Stomach (tissue), 9 donors: ENCODE results near the gene WDR53. TPM values are rescaled to one million over a fixed set of nuclear protein-coding genes. Genes with fewer than 3 reads are reported as not detected.
"Not testable (repeated sequence)": the region's sequence is repeated elsewhere in the genome, so short reads cannot be mapped to it uniquely, and the experiment has no call there.

ENCODE experiments used
- DNase-seq, 2 donors: peaks; one replicate each; pipeline versions ENCODE4 v3.0.0 to v3.0.0-alpha.2; 2013 to 2019
- H3K27ac ChIP-seq, 5 donors: fragments of 200-600 bp in 4 of 5; sonication (generic) in 4 of 5; one replicate each; pipeline ENCODE4 v1.5.1; 2013 to 2019; ENCODE audit warnings: mild to moderate bottlenecking in 1 of 5, moderate library complexity in 1 of 5
- H3K27me3 ChIP-seq, 3 donors: fragments of 200-600 bp; sonication (generic); one replicate each; pipeline ENCODE4 v1.5.1; 2017 to 2019; ENCODE audit warnings: mixed run types in 1 of 3
- H3K36me3 ChIP-seq, 4 donors: fragments of 200-600 bp; sonication (generic); 1 replicate in 3 of 4; 2 replicates in 1 of 4; pipeline ENCODE4 v1.5.1; 2016 to 2019
- H3K4me1 ChIP-seq, 4 donors: fragments of 200-600 bp; sonication (generic); one replicate each; pipeline ENCODE4 v1.5.1; 2016 to 2019
- H3K4me3 ChIP-seq, 4 donors: fragments of 200-600 bp; sonication (generic) in 3 of 4; one replicate each; pipeline ENCODE4 v1.5.1; 2016 to 2019; ENCODE audit warnings: mild to moderate bottlenecking in 1 of 4
- H3K9me3 ChIP-seq, 4 donors: fragments of 200-600 bp; sonication (generic); one replicate each; pipeline ENCODE4 v1.5.1; 2016 to 2019
- CTCF ChIP-seq, 7 experiments: fragments of 450-650 bp in 4 of 7; fragments of 200-600 bp in 3 of 7; sonication (generic) in 3 of 7; IDR thresholded peaks; one replicate each; pipeline ENCODE4 v1.5.1; 2016 to 2019; ENCODE audit warnings: antibody characterized with exemption in 7 of 7, control low read depth in 2 of 7, mild to moderate bottlenecking in 1 of 7
- EP300 ChIP-seq: sonication (generic); formaldehyde crosslinking; IDR thresholded peaks from one replicate; pipeline ENCODE4 v1.6.1; 2017; ENCODE audit warnings: antibody characterized with exemption
- POLR2A ChIP-seq, 4 donors: fragments of 450-650 bp; IDR thresholded peaks; one replicate each; pipeline ENCODE4 v1.6.1; 2016; ENCODE audit warnings: antibody characterized with exemption in 4 of 4, control low read depth in 2 of 4, mild to moderate bottlenecking in 1 of 4, moderate library complexity in 1 of 4
- POLR2AphosphoS5 ChIP-seq, 3 donors: sonication (generic); formaldehyde crosslinking; IDR thresholded peaks; one replicate each; pipeline ENCODE4 v1.6.1; 2016; ENCODE audit warnings: antibody characterized with exemption in 3 of 3
- WGBS, 5 donors: extraction: QIAGEN DNeasy Blood & Tissue Kit in 3 of 5; methylation state at CpG; one replicate each; pipeline versions ENCODE4 v1.1.5 to v1.1.7; 2013 to 2018; 5-methylcytosine and 5-hydroxymethylcytosine counted together
- intact Hi-C: fragments of 100-400 bp; cut with DNase I; formaldehyde crosslinking; loops from one replicate; pipeline ENCODE4 v1.15.1; 2023; ENCODE audit warnings: low total_unique reads
- polyA plus RNA-seq, 3 donors: library from polyadenylated mRNA; stranded (reverse); fragments of 200-250 nt; gene quantifications; one replicate each; pipeline ENCODE4 v1.2.3, GENCODE V29; 2013
- total RNA-seq, 5 donors: library from RNA; depleted of rRNA; stranded (reverse); fragments of >200 nt; gene quantifications; one replicate each; pipeline versions ENCODE4 v1.1.0 to v1.2.3, GENCODE V29; 2014 to 2016
- donor health status: healthy with polysubstance abuse.
- donor health status: Bipolar disorder and iron deficiency.
- donor health status: healthy.

Gene WDR53
- total and polyA plus RNA-seq, 8 donors = 1.8 to 13.4 (median 6.9) TPM; not detected in 2

- H3K27ac ChIP-seq = no peak overlapping the region
- H3K36me3 ChIP-seq = no peaks in the 10 kb centered on the region
- no peak for DNase-seq
- WGBS, 5 donors = 86 to 100% (median 97%) methylated on average over 1 of the region's 1 CpG
- H3K4me3 ChIP-seq = no peak overlapping the region
- no peaks in the 10 kb centered on the region for H3K4me1 ChIP-seq
- H3K27me3 ChIP-seq = no peaks in the 10 kb centered on the region
- TF ChIP-seq CTCF (IDR thresholded peaks at IDR 0.05) (no peak), EP300 (no peak), POLR2A (IDR thresholded peaks at IDR 0.05) (no peak), POLR2AphosphoS5 (IDR thresholded peaks at IDR 0.05) (no peak)
- intact Hi-C loops = loop anchor here (10.0 kb wide), 1 partner anchor 260 kb away; no protein-coding TSS in a partner anchor
- H3K9me3 ChIP-seq = peaks cover 7 to 28% (median 22%) of the 10 kb centered on the region in 4 donors
These were observed 54.0 kb downstream of the WDR53 start for GRCh38 chr3:196514350-196514716.

- TF ChIP-seq CTCF (IDR thresholded peaks at IDR 0.05) (no peak), POLR2A (IDR thresholded peaks at IDR 0.05) (no peak), POLR2AphosphoS5 (IDR thresholded peaks at IDR 0.05) (no peak), EP300 (no peak)
- WGBS, 5 donors = 77 to 88% (median 83%) methylated on average over 8 of the region's 8 CpGs
- intact Hi-C loops = loop anchor here (10.0 kb wide), 1 partner anchor 259 kb away; no protein-coding TSS in a partner anchor
- no peaks in the 10 kb centered on the region for H3K27me3 ChIP-seq
- no peak for DNase-seq
- H3K4me3 ChIP-seq = no peak overlapping the region
- H3K27ac ChIP-seq = no peak overlapping the region
- H3K9me3 ChIP-seq = peaks cover 2 to 23% (median 17%) of the 10 kb centered on the region in 4 donors
- no peaks in the 10 kb centered on the region for H3K4me1 ChIP-seq
- no peaks in the 10 kb centered on the region for H3K36me3 ChIP-seq
These were observed 54.5 kb downstream of the WDR53 start for GRCh38 chr3:196513697-196514349.

- H3K4me3 ChIP-seq, H3K4me1 ChIP-seq, DNase-seq, H3K36me3 ChIP-seq, H3K27me3 ChIP-seq, H3K9me3 ChIP-seq, H3K27ac ChIP-seq: not testable (repeated sequence)
- intact Hi-C loops = loop anchor here (10.0 kb wide), 1 partner anchor 257 kb away; no protein-coding TSS in a partner anchor
- whole genome bisulfite sequencing, 5 donors = 80 to 91% (median 86%) methylated on average over 10 to 15 of the region's 15 CpGs
These were observed 56.5 kb downstream of the WDR53 start for GRCh38 chr3:196511646-196512425.

- intact Hi-C loops = loop anchor here (10.0 kb wide), 1 partner anchor 256 kb away; no protein-coding TSS in a partner anchor
- 97 to 100% (median 100%) methylated on average over 1 of the region's 1 CpG for WGBS, 5 donors
- H3K27ac ChIP-seq, H3K4me1 ChIP-seq, H3K27me3 ChIP-seq, H3K36me3 ChIP-seq, DNase-seq, H3K9me3 ChIP-seq, H3K4me3 ChIP-seq: not testable (repeated sequence)
These were observed 57.2 kb downstream of the WDR53 start for GRCh38 chr3:196511108-196511507.

GRCh38 chr3:196506687-196507086, 61.7 kb downstream of the WDR53 start:
- H3K9me3 ChIP-seq = peaks cover 0 to 4% (median 0%) of the 10 kb centered on the region in 4 donors
- H3K4me1 ChIP-seq = peaks cover 0 to 8% (median 6%) of the 10 kb centered on the region in 4 donors
- DNase-seq = no peak
- no peak overlapping the region for H3K27ac ChIP-seq
- no peaks in the 10 kb centered on the region for H3K27me3 ChIP-seq
- WGBS, 5 donors = 82 to 91% (median 88%) methylated on average over 8 of the region's 8 CpGs
- H3K36me3 ChIP-seq = no peaks in the 10 kb centered on the region
- H3K4me3 ChIP-seq = no peak overlapping the region
- TF ChIP-seq POLR2AphosphoS5 (IDR thresholded peaks at IDR 0.05) (no peak), EP300 (no peak), POLR2A (IDR thresholded peaks at IDR 0.05) (no peak), CTCF (IDR thresholded peaks at IDR 0.05) (no peak)
- intact Hi-C loops = no loop called here
